NCI-H1930 (cell line): ENCODE data around the gene SLC5A10.
"Not testable (repeated sequence)": the region's sequence is repeated elsewhere in the genome, so short reads cannot be mapped to it uniquely, and the experiment has no call there.

ENCODE experiments used
- DNase-seq, 2 experiments: peaks; one replicate each; lab custom pipeline; 2025; lab: John Stamatoyannopoulos, UW

The SLC5A10 gene

DNA sequence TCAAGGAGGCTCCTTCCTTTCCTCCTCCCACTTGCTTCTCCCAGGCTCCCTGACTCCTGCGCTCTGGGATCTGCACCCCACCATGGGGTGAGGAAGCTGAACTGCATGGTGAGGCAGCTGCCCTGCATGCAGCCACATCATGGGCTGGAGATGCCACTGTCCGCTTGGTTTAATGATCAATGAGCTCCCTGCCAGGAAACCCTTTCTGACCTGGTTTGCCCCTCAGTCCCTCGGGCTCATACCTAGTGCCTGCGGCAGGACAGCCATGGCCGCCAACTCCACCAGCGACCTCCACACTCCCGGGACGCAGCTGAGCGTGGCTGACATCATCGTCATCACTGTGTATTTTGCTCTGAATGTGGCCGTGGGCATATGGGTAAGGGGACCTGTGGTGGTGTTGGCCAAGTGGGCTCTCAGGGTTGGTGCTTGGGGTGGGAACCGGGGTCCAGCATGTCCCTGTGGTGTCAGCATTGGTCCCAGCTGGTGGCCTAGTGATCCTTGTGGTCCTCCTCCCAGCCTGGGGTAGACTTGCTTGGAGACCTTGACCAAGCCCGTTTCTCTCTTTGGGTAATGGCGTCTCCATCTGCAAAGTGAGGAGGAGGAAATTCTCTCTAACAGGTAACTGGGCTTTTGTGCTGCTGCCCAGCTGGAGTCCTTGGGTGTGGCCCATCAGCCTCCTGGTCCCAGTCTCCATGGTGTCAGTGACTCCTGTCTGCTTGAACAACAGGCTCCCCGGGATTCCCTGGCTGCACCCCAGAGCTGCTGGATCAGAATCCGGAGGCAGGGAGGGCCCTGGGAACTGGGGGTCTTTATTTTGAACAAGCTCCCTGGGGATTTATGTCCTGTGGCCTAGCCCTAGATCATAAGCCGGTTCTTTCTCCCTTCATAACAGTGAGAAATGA is at the start of gene SLC5A10:
Gene SLC5A10 (plus strand): TSS at position 225 of the 902 bp plus-strand sequence. CDS start 41 bp downstream, at position 266.
- no peak for DNase-seq

DNA sequence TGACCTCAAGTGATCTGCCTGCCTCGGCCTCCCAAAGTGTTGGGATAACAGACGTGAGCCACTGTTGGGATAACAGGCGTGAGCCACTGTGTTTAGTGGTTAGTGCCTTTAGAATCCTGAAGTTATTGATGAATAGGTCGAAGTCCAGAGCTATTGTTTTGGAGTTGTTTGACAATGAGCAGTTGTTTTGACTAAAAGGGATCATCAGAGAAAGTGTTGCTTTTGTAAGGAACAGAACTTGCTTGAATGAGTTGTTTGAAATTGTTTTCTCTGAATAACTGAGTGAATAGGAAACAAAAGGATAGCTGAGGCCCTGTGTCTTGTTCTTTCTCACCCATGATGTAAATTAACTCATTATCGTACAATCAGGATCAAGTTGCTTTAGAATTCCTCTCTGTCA is 47.5 kb upstream of the SLC5A10 start:
- no peak for DNase-seq

DNA sequence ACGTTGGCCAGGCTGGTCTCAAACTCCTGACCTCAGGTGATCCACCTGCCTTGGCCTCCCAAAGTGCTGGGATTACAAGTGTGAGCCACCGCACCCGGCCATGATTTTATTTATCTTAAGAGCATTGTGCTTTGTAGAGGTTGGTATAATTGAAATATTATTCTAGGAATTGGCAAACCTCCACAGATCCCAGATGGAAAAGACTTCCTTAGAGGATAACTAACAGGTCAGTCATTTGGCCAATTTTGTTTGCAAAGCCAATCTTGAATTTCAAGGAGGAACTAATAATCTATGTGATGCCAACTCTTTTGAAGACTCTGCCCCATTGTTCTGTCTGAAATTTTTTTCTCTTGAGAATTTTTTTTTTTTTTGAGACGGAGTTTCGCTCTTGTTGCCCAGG is 46.7 kb upstream of the SLC5A10 start:
- DNase-seq = no peak

GRCh38 chr17:18910326-18910725 is 41.6 kb upstream of the SLC5A10 start:
- DNase-seq = no peak

DNA sequence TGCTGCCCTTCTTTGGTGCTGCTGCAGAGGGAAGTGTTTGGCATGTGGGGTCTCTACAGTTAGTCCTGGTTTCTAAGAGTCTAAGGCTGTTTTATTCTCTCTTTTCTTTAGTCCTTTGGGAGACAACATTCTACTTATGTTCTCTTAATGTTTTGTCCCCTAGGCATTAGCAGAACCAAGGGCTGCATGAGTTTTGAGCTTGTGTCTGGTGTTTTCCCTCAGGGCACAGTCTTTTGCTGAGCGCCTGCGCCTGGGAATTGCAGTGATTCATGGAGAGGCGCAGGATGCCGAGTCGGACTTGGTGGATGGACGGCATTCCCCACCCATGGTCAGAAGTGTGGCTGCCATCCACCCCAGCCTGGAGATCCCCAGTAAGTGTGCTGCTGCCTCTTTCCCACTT is 41.1 kb upstream of the SLC5A10 start:
- no peak for DNase-seq

GRCh38 chr17:18916816-18917500 is 35.0 kb upstream of the SLC5A10 start:
- DNase-seq = no peak

DNA sequence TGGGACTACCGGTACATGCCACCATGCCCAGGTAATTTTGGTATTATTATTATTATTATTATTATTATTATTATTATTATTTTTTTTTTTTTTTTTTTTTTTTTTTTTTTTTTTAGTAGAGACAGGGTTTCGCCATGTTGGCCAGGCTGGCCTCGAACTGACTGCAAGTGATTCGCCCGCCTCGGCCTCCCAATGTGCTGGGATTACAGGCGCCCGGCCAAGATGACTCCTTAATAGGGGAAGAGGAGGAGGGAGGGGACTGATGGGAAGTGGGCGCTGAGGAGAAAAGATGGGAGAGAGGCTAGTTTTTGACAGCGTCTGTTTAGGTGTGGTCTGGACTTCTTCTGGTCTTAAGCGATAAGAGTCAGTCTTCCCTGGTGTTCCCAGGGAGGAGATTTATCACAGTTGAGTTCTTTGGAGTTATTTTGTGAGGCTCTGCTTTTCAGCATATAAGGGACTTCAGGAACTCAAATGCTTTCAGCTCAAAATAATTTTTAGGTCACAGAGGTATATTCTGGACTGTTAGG is 34.4 kb upstream of the SLC5A10 start:
- no peak for DNase-seq

DNA sequence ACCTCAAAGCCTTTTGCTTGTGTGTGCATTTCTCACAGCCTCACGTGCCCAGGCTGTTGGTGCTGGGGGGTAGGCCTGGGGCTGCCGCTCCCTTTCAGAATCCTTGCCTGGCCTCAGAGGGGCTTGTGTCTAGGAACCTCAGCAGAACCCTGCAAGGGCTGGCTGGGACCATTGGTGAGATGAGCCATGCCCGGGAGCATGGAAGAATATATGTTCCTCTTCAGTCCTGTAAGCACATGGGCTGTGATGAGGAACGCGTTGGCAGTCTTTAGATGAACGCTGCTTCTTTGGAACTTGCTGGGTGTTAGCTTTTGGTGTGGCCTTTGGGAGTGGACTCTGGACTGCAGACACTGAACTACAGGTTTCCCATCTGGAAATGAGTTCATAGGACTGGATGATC is 32.0 kb upstream of the SLC5A10 start:
- no peak for DNase-seq

- no peak for DNase-seq
Observed at GRCh38 chr17:18920911-18921441, 31.0 kb upstream of the SLC5A10 start.

DNA sequence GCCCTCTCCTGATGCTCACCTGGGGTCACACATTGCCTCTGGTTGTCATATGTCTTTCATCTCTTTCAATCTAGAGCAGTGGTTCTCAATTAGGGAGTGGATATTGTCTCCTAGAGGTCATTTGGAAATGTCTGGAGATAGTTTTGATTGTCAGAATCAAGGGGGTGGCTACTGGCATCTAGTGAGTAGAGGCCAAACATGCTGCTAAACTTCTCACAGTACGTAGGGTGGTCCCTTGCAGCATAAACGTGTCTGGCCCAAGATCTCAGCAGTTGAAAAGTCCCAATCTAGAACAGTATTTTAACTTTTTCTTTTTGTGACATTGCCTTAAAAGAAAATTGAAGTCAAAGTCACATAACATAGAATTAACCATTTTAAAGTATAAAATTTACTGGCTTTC is 30.5 kb upstream of the SLC5A10 start:
- DNase-seq = no peak

DNA sequence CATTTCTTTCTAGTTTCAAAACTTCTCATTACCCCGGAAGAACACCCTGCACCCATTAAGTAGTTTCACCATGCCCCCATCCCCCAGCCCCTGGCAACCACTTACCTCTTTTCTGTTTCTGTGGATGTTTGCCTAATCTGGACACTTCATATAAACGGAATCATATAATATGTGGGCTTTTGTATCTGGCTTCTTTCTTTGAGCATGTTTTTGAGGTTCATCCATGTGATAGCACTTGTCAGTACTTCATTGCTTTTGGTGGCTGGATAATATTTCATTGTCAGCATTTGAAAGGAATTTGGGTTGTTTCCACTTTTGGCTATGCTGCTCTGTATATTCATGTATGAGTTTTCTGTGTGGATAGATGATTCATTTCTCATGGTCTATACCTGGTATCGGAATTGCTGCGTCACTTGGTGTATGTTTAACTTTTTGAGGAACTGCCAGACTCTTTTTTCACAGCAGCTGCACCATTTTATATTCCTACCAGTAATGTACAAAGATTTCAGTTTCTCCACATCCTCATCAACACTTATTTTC is 30.0 kb upstream of the SLC5A10 start:
- DNase-seq = no peak

DNA sequence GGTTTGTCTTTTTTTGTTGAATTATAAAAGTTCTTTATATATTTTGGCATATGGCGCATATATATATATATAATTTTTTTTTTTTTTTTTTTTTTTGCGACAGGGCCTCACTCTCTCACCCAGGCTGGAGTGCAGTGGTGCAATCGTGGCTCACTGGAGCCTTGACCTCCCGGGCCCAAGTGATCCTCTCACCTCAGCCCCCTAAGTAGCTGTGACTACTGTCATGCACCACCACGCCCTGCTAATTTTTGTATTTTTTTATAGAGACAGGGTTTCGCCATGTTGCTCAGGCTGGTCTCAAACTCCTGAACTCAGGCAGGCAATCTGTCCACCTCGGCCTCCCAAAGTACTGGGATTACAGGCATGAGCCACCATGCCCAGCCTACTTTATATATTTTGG is 29.4 kb upstream of the SLC5A10 start:
- DNase-seq = not testable (repeated sequence)

DNA sequence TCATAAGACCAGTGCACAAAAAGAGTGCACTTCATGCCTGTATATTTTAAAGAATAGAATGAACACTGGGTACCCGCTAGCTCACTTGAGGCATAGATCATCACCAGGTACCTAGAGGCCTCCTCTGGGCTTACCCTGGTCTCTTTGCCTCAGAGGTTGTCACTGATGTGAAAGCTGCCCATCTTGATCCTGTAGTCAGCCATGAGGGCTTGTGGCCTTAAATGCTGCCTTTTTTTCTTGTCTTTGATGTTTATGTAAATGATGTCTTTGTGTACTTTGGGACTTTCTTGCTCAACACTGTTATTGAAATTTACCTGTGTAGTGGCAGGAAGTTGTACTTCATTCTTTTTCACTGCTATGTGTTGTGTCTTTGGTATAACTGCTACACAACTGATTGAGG is 26.8 kb upstream of the SLC5A10 start:
- DNase-seq = no peak

- DNase-seq = no peak
Observed at GRCh38 chr17:18928628-18929125, 23.3 kb upstream of the SLC5A10 start.

DNA sequence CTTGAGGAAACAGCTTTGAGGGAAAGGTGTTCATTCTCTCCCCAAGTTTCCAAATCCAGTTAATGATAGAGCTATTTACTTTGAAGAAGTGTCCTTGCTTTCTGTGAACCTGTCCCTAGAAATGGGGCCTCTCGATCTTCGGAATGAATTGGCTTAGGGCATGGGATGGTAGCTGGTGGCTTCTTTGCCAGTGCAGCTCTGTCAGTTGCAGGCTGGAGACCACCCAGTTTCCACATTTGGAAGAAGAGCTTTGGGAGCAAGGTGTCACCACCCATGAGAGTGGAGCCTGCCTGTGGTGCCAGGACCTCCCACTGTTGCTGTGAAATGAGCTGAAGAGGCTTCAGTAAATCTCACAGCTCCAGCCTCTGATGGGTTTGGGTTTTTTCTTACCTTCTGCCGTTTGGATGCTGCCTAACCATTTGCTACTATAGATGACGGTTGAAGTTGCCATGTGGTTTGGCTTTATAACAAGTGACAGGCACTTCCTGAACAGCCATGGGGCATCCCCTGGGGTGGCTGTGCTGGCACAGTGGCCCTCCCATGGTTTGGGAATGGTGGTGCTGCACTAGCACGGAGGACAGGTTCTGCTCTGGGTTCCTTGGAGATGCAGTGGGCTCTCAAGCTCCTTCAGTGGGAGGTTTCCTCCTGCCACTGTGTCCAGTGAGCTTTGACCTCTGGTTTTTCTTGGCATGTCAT is 19.5 kb upstream of the SLC5A10 start:
- no peak for DNase-seq

- no peak for DNase-seq
Observed at GRCh38 chr17:18933102-18934058, 18.6 kb upstream of the SLC5A10 start.

- DNase-seq = no peak
Observed at GRCh38 chr17:18937981-18938691, 13.8 kb upstream of the SLC5A10 start.

GRCh38 chr17:18938692-18939023 is 13.3 kb upstream of the SLC5A10 start:
- no peak for DNase-seq

DNA sequence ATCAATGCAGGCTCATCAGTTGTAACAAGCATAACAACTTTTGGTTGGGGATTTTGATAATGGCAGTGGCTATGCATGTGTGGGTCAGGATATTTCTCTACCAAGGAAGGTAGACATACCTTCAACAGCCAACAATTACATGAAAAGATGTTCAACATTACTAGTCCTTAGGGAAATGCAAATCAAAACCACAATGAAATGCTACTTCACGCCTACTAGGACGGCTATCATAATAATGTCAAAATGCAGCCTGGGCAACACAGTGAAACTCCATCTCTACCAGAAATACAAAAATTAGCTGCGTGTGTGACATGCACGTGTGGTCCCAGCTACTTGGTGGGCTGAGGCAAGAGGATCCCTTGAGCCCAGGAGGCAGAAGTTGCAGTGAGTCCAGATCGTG is 7.3 kb upstream of the SLC5A10 start:
- no peak for DNase-seq

DNA sequence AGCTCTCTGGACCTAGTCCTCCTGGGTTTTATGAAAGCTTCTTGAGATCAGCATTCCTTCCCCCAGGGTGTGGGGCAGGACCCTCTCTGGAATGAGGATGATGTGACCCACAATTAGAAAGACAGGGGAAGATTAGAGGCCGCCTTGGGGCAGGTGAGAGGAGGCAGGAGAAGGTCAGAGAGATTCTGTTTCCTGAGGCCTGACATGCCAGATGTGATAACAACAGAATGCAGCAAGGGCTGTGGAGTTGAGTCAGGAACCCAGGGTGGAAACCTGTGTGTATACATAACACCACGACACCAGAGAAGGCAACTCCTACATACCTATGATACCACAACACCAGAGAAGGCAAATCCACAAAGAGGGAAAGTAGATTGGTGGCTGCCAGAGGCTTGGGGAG is 5.4 kb upstream of the SLC5A10 start:
- no peak for DNase-seq
